Prostate gland (tissue), 2 donors: Measurements from ENCODE around the gene SLC25A36. TPM values are rescaled to one million over a fixed set of nuclear protein-coding genes. Genes with fewer than 3 reads are reported as not detected.

Source experiments
- DNase-seq: peaks from one replicate; pipeline ENCODE4 v3.0.0-alpha.2; 2019; ENCODE audit warnings: low spot score
- H3K27ac ChIP-seq, 2 donors: fragments of 200-600 bp; sonication (generic); 2 replicates each; pipeline ENCODE4 v1.5.1; 2017 to 2019
- H3K27me3 ChIP-seq: fragments of 200-600 bp; sonication (generic); replicated peaks from 2 replicates; pipeline ENCODE4 v1.5.1; 2019; ENCODE audit not compliant: insufficient read depth
- H3K36me3 ChIP-seq, 2 donors: fragments of 200-600 bp; sonication (generic); 1 replicate in 1 of 2; 2 replicates in 1 of 2; pipeline versions ENCODE4 v1.5.1 to v1.8.1; 2017 to 2019
- H3K4me1 ChIP-seq: fragments of 200-600 bp; sonication (generic); replicated peaks from 2 replicates; pipeline ENCODE4 v1.5.1; 2019
- H3K4me3 ChIP-seq, 2 donors: fragments of 200-600 bp; sonication (generic); 2 replicates each; pipeline ENCODE4 v1.5.1; 2017 to 2019
- H3K9me3 ChIP-seq: fragments of 200-600 bp; sonication (generic); 2 replicates; pipeline ENCODE4 v1.5.1; 2017
- CTCF ChIP-seq, 4 experiments: fragments of 200-600 bp in 2 of 4; fragments of 450-650 bp in 2 of 4; sonication (generic) in 2 of 4; IDR thresholded peaks; 1 replicate in 3 of 4; 2 replicates in 1 of 4; pipeline ENCODE4 v1.5.1; 2016 to 2019; ENCODE audit warnings: antibody characterized with exemption in 4 of 4, mild to moderate bottlenecking in 2 of 4, moderate library complexity in 2 of 4
- POLR2A ChIP-seq: fragments of 450-650 bp; IDR thresholded peaks from one replicate; pipeline ENCODE4 v1.6.1; 2016; ENCODE audit warnings: antibody characterized with exemption, mild to moderate bottlenecking
- POLR2AphosphoS5 ChIP-seq: sonication (generic); formaldehyde crosslinking; IDR thresholded peaks from one replicate; pipeline ENCODE4 v1.6.1; 2017; ENCODE audit warnings: antibody characterized with exemption
- WGBS: methylation state at CpG from one replicate; pipeline ENCODE4 v1.1.5; 2018; 5-methylcytosine and 5-hydroxymethylcytosine counted together
- intact Hi-C: fragments of 100-400 bp; cut with DNase I; formaldehyde crosslinking; loops from one replicate; pipeline ENCODE4 v1.14.2; 2022
- total RNA-seq, 2 donors: library from RNA; depleted of rRNA; stranded (reverse); fragments of >200 nt; gene quantifications; one replicate each; pipeline ENCODE4 v1.1.0, GENCODE V29; 2016

Gene SLC25A36
- total RNA-seq, 2 donors from 2014 or later: 91.0 to 93.9 TPM

- DNase-seq: no peak
- 42% methylated on average over 3 of the region's 3 CpGs for WGBS
- intact Hi-C loops: no loop called here
These were observed 14.2 kb upstream of the SLC25A36 start for GRCh38 chr3:140927279-140928069.

GRCh38 chr3:140929446-140929845, 12.2 kb upstream of the SLC25A36 start:
- DNase-seq: no peak
- Histone ChIP-seq H3K4me3 (no peak overlapping the region), H3K4me1 (no peaks in the 10 kb centered on the region), H3K27ac (no peak overlapping the region), H3K36me3 (no peaks in the 10 kb centered on the region), H3K27me3 (no peaks in the 10 kb centered on the region), H3K9me3 (no peaks in the 10 kb centered on the region)
- no peak for TF ChIP-seq POLR2AphosphoS5
- no peak for TF ChIP-seq CTCF (IDR thresholded peaks at IDR 0.05)
- no peak for TF ChIP-seq POLR2A
- whole genome bisulfite sequencing: 89% methylated on average over 1 of the region's 1 CpG
- intact Hi-C loops: no loop called here

More at GRCh38 chr3:140927279-140928069, 14.2 kb upstream of the SLC25A36 start:
- no peaks in the 10 kb centered on the region for H3K36me3 ChIP-seq
- no peaks in the 10 kb centered on the region for H3K9me3 ChIP-seq
- no peaks in the 10 kb centered on the region for H3K27me3 ChIP-seq
- no peaks in the 10 kb centered on the region for H3K4me1 ChIP-seq
- TF ChIP-seq POLR2AphosphoS5 (no peak), POLR2A (no peak), CTCF (IDR thresholded peaks at IDR 0.05) (no peak)
- no peak overlapping the region for H3K4me3 ChIP-seq
- no peak overlapping the region for H3K27ac ChIP-seq

GRCh38 chr3:140931016-140931454, 10.6 kb upstream of the SLC25A36 start:
- no peaks in the 10 kb centered on the region for H3K4me1 ChIP-seq
- H3K4me3 ChIP-seq: no peak overlapping the region
- TF ChIP-seq POLR2AphosphoS5 (no peak), CTCF (IDR thresholded peaks at IDR 0.05) (no peak)
- 13% methylated on average over 12 of the region's 12 CpGs for WGBS
- intact Hi-C loops: no loop called here
- no peaks in the 10 kb centered on the region for H3K36me3 ChIP-seq
- H3K27me3 ChIP-seq: no peaks in the 10 kb centered on the region
- H3K9me3 ChIP-seq: no peaks in the 10 kb centered on the region
- no peak overlapping the region for H3K27ac ChIP-seq
- DNase-seq: no peak

GRCh38 chr3:140931801-140932200, 9.8 kb upstream of the SLC25A36 start:
- Histone ChIP-seq H3K27me3 (no peaks in the 10 kb centered on the region), H3K27ac (no peak overlapping the region), H3K9me3 (no peaks in the 10 kb centered on the region), H3K36me3 (no peaks in the 10 kb centered on the region), H3K4me3 (no peak overlapping the region), H3K4me1 (no peaks in the 10 kb centered on the region)
- DNase-seq: no peak
- no peak for TF ChIP-seq CTCF (IDR thresholded peaks at IDR 0.05)
- no peak for TF ChIP-seq POLR2AphosphoS5
- TF ChIP-seq POLR2A: no peak
- intact Hi-C loops: no loop called here

- Histone ChIP-seq H3K4me3 (no peak overlapping the region), H3K36me3 (no peaks in the 10 kb centered on the region), H3K27me3 (no peaks in the 10 kb centered on the region), H3K9me3 (no peaks in the 10 kb centered on the region), H3K27ac (no peak overlapping the region), H3K4me1 (no peaks in the 10 kb centered on the region)
- no peak for DNase-seq
- TF ChIP-seq POLR2AphosphoS5 (no peak), POLR2A (no peak), CTCF (IDR thresholded peaks at IDR 0.05) (no peak)
- intact Hi-C loops: no loop called here
- 84% methylated on average over 7 of the region's 7 CpGs for WGBS
These were observed 8.5 kb upstream of the SLC25A36 start for GRCh38 chr3:140933109-140933508.
